ENCODE measurements around the gene TMED7. TPM values are rescaled to one million over a fixed set of nuclear protein-coding genes. Genes with fewer than 3 reads are reported as not detected.

TMED7 gene
- total and polyA plus RNA-seq, 11 donors, result 22.0 to 99.1 (median 76.4) TPM

DNA sequence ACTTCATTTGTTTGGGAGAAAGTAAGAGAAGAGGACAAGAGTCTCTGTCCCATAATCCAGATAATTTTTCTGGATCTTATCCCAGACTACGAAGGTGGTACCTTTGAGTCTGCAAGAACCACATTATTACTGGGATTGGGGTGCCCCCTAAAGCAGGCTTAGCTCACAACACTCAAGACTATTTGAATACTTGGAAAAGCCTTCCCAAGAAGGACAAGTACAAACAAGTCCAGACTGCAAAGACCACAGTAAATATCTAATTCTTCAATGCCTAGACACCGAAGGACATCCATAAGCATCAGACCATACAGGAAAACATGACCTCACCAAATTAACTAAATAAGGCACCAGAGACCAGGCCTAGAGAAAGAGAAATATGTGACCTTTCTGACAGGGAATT is 40.2 kb upstream of the TMED7 start:
- ATAC-seq (no peak), DNase-seq (no peak)
- intact Hi-C loops (cut with DNase I), result no loop called here
- TF ChIP-seq POLR2A (IDR thresholded peaks at IDR 0.05), result no peak
- TF ChIP-seq, protein P1, sequence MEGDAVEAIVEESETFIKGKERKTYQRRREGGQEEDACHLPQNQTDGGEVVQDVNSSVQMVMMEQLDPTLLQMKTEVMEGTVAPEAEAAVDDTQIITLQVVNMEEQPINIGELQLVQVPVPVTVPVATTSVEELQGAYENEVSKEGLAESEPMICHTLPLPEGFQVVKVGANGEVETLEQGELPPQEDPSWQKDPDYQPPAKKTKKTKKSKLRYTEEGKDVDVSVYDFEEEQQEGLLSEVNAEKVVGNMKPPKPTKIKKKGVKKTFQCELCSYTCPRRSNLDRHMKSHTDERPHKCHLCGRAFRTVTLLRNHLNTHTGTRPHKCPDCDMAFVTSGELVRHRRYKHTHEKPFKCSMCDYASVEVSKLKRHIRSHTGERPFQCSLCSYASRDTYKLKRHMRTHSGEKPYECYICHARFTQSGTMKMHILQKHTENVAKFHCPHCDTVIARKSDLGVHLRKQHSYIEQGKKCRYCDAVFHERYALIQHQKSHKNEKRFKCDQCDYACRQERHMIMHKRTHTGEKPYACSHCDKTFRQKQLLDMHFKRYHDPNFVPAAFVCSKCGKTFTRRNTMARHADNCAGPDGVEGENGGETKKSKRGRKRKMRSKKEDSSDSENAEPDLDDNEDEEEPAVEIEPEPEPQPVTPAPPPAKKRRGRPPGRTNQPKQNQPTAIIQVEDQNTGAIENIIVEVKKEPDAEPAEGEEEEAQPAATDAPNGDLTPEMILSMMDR (IDR thresholded peaks at IDR 0.05), result no peak
- Histone ChIP-seq H3K27me3 (no peaks in the 10 kb centered on the region), H3K36me3 (no peaks in the 10 kb centered on the region), H3K4me1 (no peaks in the 10 kb centered on the region), H3K4me3 (no peak overlapping the region), H3K27ac (no peak overlapping the region), H3K9me3 (peaks cover 0 to 24% (median 2%) of the 10 kb centered on the region in 12 donors)
- 39 to 71% (median 68%) methylated on average over 2 of the region's 2 CpGs for WGBS, 4 donors

DNA sequence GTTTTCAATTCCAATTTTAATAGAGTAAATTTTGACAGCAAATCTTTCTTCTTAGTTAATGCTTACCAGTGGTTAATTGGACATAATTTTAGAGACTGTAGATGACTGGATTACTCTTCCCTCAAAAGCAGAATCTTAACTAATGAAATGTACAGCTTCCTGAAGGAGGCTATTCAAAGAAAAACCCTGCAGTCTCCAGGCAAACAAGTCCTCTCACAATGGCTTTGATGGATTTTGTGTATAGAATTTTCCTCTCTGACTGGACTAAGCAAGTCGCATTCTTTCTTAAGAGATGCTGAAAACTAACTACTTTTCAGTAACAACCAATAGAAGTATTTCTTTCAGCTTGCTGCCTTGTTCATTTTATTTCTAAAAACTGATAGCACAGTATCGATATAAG is 35.7 kb upstream of the TMED7 start:
- WGBS, 4 donors, result 80 to 88% (median 84%) methylated on average over 2 of the region's 2 CpGs
- ATAC-seq (no peak), DNase-seq (no peak)
- H3K27me3 ChIP-seq, result peaks cover 0 to 1% (median 0%) of the 10 kb centered on the region in 9 donors
- H3K4me1 ChIP-seq, result no peaks in the 10 kb centered on the region
- TF ChIP-seq, protein P1 (IDR thresholded peaks at IDR 0.05), result no peak
- no peak for TF ChIP-seq POLR2A (IDR thresholded peaks at IDR 0.05)
- peaks cover 0 to 14% (median 0%) of the 10 kb centered on the region in 12 donors for H3K9me3 ChIP-seq
- intact Hi-C loops (cut with DNase I), result no loop called here
- no peak overlapping the region for H3K27ac ChIP-seq
- H3K36me3 ChIP-seq, result no peaks in the 10 kb centered on the region
- no peak overlapping the region for H3K4me3 ChIP-seq

GRCh38 chr5:115661101-115661500 is 35.3 kb upstream of the TMED7 start:
- peaks cover 0 to 4% (median 0%) of the 10 kb centered on the region in 9 donors for H3K27me3 ChIP-seq
- intact Hi-C loops (cut with DNase I), result no loop called here
- H3K27ac ChIP-seq, result no peak overlapping the region
- 47 to 63% (median 55%) methylated on average over 4 of the region's 4 CpGs for WGBS, 4 donors
- ATAC-seq, result no peak
- H3K4me3 ChIP-seq, result no peak overlapping the region
- H3K9me3 ChIP-seq, result peaks cover 0 to 13% (median 0%) of the 10 kb centered on the region in 12 donors
- no peak for DNase-seq
- no peaks in the 10 kb centered on the region for H3K36me3 ChIP-seq
- no peak for TF ChIP-seq POLR2A (IDR thresholded peaks at IDR 0.05)
- TF ChIP-seq, protein P1 (IDR thresholded peaks at IDR 0.05), result no peak
- H3K4me1 ChIP-seq, result no peaks in the 10 kb centered on the region

- Histone ChIP-seq H3K4me1 (no peaks in the 10 kb centered on the region), H3K4me3 (no peak overlapping the region), H3K9me3 (peaks cover 0 to 13% (median 0%) of the 10 kb centered on the region in 12 donors), H3K27ac (no peak overlapping the region), H3K27me3 (peaks cover 0 to 4% (median 0%) of the 10 kb centered on the region in 9 donors), H3K36me3 (no peaks in the 10 kb centered on the region)
- intact Hi-C loops (cut with DNase I), result no loop called here
- no peak for DNase-seq
- no peak for TF ChIP-seq POLR2A (IDR thresholded peaks at IDR 0.05)
- 83 to 95% (median 87%) methylated on average over 2 of the region's 2 CpGs for WGBS, 4 donors
- ATAC-seq, result no peak
These were observed 32.0 kb upstream of the TMED7 start for GRCh38 chr5:115657881-115658233.

Measured in heart left ventricle (tissue), 16 donors.